HepG2 (cell line): ENCODE data around the gene LMF2. TPM values are rescaled to one million over a fixed set of nuclear protein-coding genes. Genes with fewer than 3 reads are reported as not detected.

Source experiments
- ATF7-NPFF ChIP-seq: sonication (generic); formaldehyde crosslinking; IDR thresholded peaks from 2 replicates; pipeline ENCODE4 v1.8.1; 2023; ENCODE audit warnings: mild to moderate bottlenecking, low read depth, missing genetic modification reagents, moderate library complexity
- BCL3 ChIP-seq: sonication (generic); formaldehyde crosslinking; IDR thresholded peaks from 2 replicates; pipeline ENCODE4 v1.5.1; 2020; ENCODE audit warnings: mild to moderate bottlenecking, missing genetic modification reagents, moderate library complexity
- DNMT1 ChIP-seq: sonication (generic); formaldehyde crosslinking; IDR thresholded peaks from 2 replicates; pipeline ENCODE4 v1.5.1; 2020; ENCODE audit warnings: mild to moderate bottlenecking, missing genetic modification reagents
- GABPA ChIP-seq, 2 experiments: IDR thresholded peaks; 2 replicates each; pipeline ENCODE4 v1.6.1; 2011 to 2016; ENCODE audit warnings: low read depth in 2 of 2, low read length in 1 of 2, missing biosample characterization in 1 of 2, missing genetic modification characterization in 1 of 2
- GPN1 ChIP-seq: sonication (generic); formaldehyde crosslinking; IDR thresholded peaks from 2 replicates; pipeline ENCODE4 v1.5.1; 2020; ENCODE audit warnings: missing genetic modification reagents, borderline replicate concordance
- MAX ChIP-seq: IDR thresholded peaks from 2 replicates; pipeline ENCODE4 v1.6.1; 2012; ENCODE audit warnings: inconsistent platforms
- MBNL3 ChIP-seq: fragments of 250-450 bp; sonication (Bioruptor Pico); conservative IDR thresholded peaks from 2 replicates; pipeline ENCODE4 v1.8.0; 2022; ENCODE audit warnings: mild to moderate bottlenecking, inconsistent platforms
- MXD3 ChIP-seq: IDR thresholded peaks from 2 replicates; pipeline ENCODE4 v1.6.1; 2016; ENCODE audit warnings: mild to moderate bottlenecking, missing biosample characterization, missing genetic modification reagents
- NAIF1 ChIP-seq: sonication (generic); formaldehyde crosslinking; IDR thresholded peaks from 2 replicates; pipeline ENCODE4 v1.5.0; 2020; ENCODE audit warnings: mild to moderate bottlenecking, missing genetic modification reagents, borderline replicate concordance
- SP2 ChIP-seq: sonication (generic); formaldehyde crosslinking; IDR thresholded peaks from 2 replicates; pipeline ENCODE4 v1.5.1; 2020; ENCODE audit warnings: mild to moderate bottlenecking, missing genetic modification reagents
- ZBTB39 ChIP-seq: sonication (generic); formaldehyde crosslinking; IDR thresholded peaks from 2 replicates; pipeline ENCODE4 v1.5.0; 2020; ENCODE audit warnings: missing genetic modification reagents
- ZFP82 ChIP-seq: sonication (generic); formaldehyde crosslinking; IDR thresholded peaks from 2 replicates; pipeline ENCODE4 v1.5.1; 2020; ENCODE audit warnings: mild to moderate bottlenecking, missing genetic modification reagents, borderline replicate concordance
- ZGPAT ChIP-seq: IDR thresholded peaks from 2 replicates; pipeline ENCODE4 v1.6.1; 2016; ENCODE audit warnings: mild to moderate bottlenecking
- ZNF12 ChIP-seq: sonication (generic); formaldehyde crosslinking; IDR thresholded peaks from 2 replicates; pipeline ENCODE4 v1.5.0; 2020; ENCODE audit warnings: missing genetic modification reagents
- ZNF510 ChIP-seq: sonication (generic); formaldehyde crosslinking; IDR thresholded peaks from 2 replicates; pipeline ENCODE4 v1.4.0; 2020; ENCODE audit warnings: low read depth, mild to moderate bottlenecking, missing genetic modification reagents
- ZNF737 ChIP-seq: sonication (generic); formaldehyde crosslinking; IDR thresholded peaks from 2 replicates; pipeline ENCODE4 v1.5.0; 2020; ENCODE audit warnings: missing genetic modification reagents, mild to moderate bottlenecking, borderline replicate concordance
- ZNF784 ChIP-seq: sonication (generic); formaldehyde crosslinking; IDR thresholded peaks from 2 replicates; pipeline ENCODE4 v1.5.1; 2020; ENCODE audit warnings: missing genetic modification reagents, mild to moderate bottlenecking, borderline replicate concordance
- polyA plus RNA-seq, 8 experiments: library from polyadenylated mRNA; depleted of rRNA in 3 of 8; stranded (reverse) in 7 of 8; unstranded in 1 of 8; fragments of >200 nt; fragmentation: Illumina TruSeq in 4 of 8; extraction: Trizol in 4 of 8; gene quantifications; 2 replicates each; pipeline versions ENCODE4 v1.2.1 to v1.2.3, GENCODE V29; 2011 to 2016; ENCODE audit warnings: low read depth in 4 of 8, missing spikeins in 1 of 8, mixed read lengths in 1 of 8; ENCODE audit not compliant: insufficient read depth in 1 of 8
- total RNA-seq, 5 experiments: library from RNA; depleted of rRNA; stranded (reverse); fragments of >200 nt; fragmentation: Illumina TruSeq; extraction: Trizol; gene quantifications; 2 replicates each; pipeline ENCODE4 v1.2.3, GENCODE V29; 2016; ENCODE audit warnings: low read depth in 1 of 5

LMF2 gene
- total and polyA plus RNA-seq, 2 of the 13 experiments (the other 11 are each of a cell fraction or from before 2014, with no cell fraction given) = 23.3 to 30.6 TPM

GRCh38 chr22:50529897-50530579 lies 22.5 kb upstream of the LMF2 start, which contains the start of gene TYMP (continued):
- TF ChIP-seq ZNF784 (CRISPR knock-in tag) = no peak
- 0 out of 2 replicates have a peak, but pooled peaks have one; percentile 85 for TF ChIP-seq ZNF737 (CRISPR knock-in tag)
- TF ChIP-seq GABPA (IDR thresholded peaks at IDR 0.05; ENCODE audit: low read depth, low read length) = no peak
- no peak; the same call in 1 of the 2 replicates for TF ChIP-seq GABPA (CRISPR knock-in tag; IDR thresholded peaks at IDR 0.05; ENCODE audit: low read depth)
- 0 out of 2 replicates have a peak, but pooled peaks have one; percentile 25 for TF ChIP-seq SP2
- no peak for TF ChIP-seq DNMT1 (CRISPR knock-in tag)
- TF ChIP-seq ZGPAT = peak; percentile 37; the same call in 1 of the 2 replicates
- peak; percentile 91 for TF ChIP-seq MAX
- peak; percentile 56; the same call in 1 of the 2 replicates for TF ChIP-seq NAIF1 (CRISPR knock-in tag)
- TF ChIP-seq ATF7-NPFF (CRISPR knock-in tag) = no peak
- TF ChIP-seq MBNL3 (CRISPR knock-in tag) = no peak
- no peak for TF ChIP-seq ZFP82
- TF ChIP-seq ZBTB39 = no peak; the same call in 1 of the 2 replicates
- no peak for TF ChIP-seq GPN1 (CRISPR knock-in tag)
- peak; percentile 40; the same call in 1 of the 2 replicates for TF ChIP-seq ZNF12
- TF ChIP-seq MXD3 (CRISPR knock-in tag) = 0 out of 2 replicates have a peak, but pooled peaks have one; percentile 22
- TF ChIP-seq BCL3 (CRISPR knock-in tag) = 0 out of 2 replicates have a peak, but pooled peaks have one; percentile 7
- TF ChIP-seq ZNF510 (CRISPR knock-in tag) = 0 out of 2 replicates have a peak, but pooled peaks have one; percentile 77
